ENCODE results near the gene SFN.
"Not testable (repeated sequence)": the region's sequence is repeated elsewhere in the genome, so short reads cannot be mapped to it uniquely, and the experiment has no call there.

The SFN gene

DNA sequence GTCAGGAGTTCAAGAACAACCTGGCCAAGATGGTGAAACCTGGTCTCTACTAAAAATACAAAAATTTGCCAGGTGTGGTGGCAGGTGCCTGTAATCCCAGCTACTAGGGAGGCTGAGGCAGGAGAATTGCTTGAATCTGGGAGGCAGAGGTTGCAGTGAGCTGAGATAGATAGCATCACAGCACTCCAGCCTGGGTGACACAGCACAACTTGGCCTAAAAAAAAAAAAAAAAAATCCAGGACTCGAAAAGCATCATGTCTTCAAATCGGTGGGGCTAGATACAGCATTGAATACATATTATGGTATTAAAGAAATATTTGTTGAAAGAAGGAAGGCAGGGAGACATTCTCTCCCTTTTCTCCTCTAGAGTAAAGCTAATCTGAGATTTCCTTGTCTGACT is 10.1 kb downstream of the SFN start:
- H3K79me2 ChIP-seq (ENCODE audit: control insufficient read depth, insufficient read depth, low read length, unreplicated experiment); H2AFZ ChIP-seq (ENCODE audit: low read length, unreplicated experiment); H3K36me3 ChIP-seq (ENCODE audit: insufficient read depth, low read length); H3K4me1 ChIP-seq (ENCODE audit: control insufficient read depth, insufficient read depth, low read length, unreplicated experiment); H3K4me3 ChIP-seq (ENCODE audit: low read depth, low read length); H3K27ac ChIP-seq (ENCODE audit: low read depth, low read length); H3K27me3 ChIP-seq (ENCODE audit: insufficient read depth, low read length): not testable (repeated sequence)

GRCh38 chr1:26874896-26875295 is 11.9 kb downstream of the SFN start:
- Histone ChIP-seq H3K4me1 (ENCODE audit: control insufficient read depth, insufficient read depth, low read length, unreplicated experiment) (no peaks in the 10 kb centered on the region), H2AFZ (ENCODE audit: low read length, unreplicated experiment) (no peak overlapping the region), H3K27ac (ENCODE audit: low read depth, low read length) (no peak overlapping the region), H3K36me3 (ENCODE audit: insufficient read depth, low read length) (peaks cover 15% of the 10 kb centered on the region; the same call in 1 of the 2 replicates), H3K27me3 (ENCODE audit: insufficient read depth, low read length) (no peaks in the 10 kb centered on the region), H3K79me2 (ENCODE audit: control insufficient read depth, insufficient read depth, low read length, unreplicated experiment) (no peaks in the 10 kb centered on the region), H3K4me3 (ENCODE audit: low read depth, low read length) (no peak overlapping the region)

DNA sequence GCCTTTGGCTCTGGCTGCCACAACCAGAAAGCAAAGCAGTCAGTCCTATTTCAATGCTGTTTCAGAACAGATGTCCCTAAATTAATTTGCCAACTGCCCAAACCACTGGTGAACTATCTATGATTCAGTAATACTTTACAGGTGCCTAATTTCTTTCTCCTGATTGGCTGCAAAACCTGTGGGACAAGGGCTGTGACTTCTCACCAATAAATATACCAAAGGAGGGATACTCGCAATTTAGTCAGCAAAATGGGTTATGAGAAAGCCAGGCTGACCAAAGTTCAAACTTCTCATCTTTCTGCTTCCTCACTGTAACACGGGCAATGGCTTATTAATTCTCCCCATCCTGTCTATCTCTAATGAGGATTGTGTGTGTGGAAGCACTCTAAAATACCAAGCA is 14.4 kb downstream of the SFN start:
- Histone ChIP-seq H3K27me3 (ENCODE audit: insufficient read depth, low read length) (no peaks in the 10 kb centered on the region), H3K4me1 (ENCODE audit: control insufficient read depth, insufficient read depth, low read length, unreplicated experiment) (no peaks in the 10 kb centered on the region), H3K79me2 (ENCODE audit: control insufficient read depth, insufficient read depth, low read length, unreplicated experiment) (no peaks in the 10 kb centered on the region), H2AFZ (ENCODE audit: low read length, unreplicated experiment) (no peak overlapping the region), H3K27ac (ENCODE audit: low read depth, low read length) (no peak overlapping the region), H3K36me3 (ENCODE audit: insufficient read depth, low read length) (peaks cover 23% of the 10 kb centered on the region; the same call in 1 of the 2 replicates), H3K4me3 (ENCODE audit: low read depth, low read length) (no peak overlapping the region)

- Histone ChIP-seq H3K4me3 (ENCODE audit: low read depth, low read length) (no peak overlapping the region), H3K27me3 (ENCODE audit: insufficient read depth, low read length) (no peaks in the 10 kb centered on the region), H3K79me2 (ENCODE audit: control insufficient read depth, insufficient read depth, low read length, unreplicated experiment) (no peaks in the 10 kb centered on the region), H3K27ac (ENCODE audit: low read depth, low read length) (no peak overlapping the region), H2AFZ (ENCODE audit: low read length, unreplicated experiment) (no peak overlapping the region), H3K4me1 (ENCODE audit: control insufficient read depth, insufficient read depth, low read length, unreplicated experiment) (no peaks in the 10 kb centered on the region), H3K36me3 (ENCODE audit: insufficient read depth, low read length) (peaks cover 30% of the 10 kb centered on the region; the same call in 1 of the 2 replicates)
Observed at GRCh38 chr1:26879793-26880192, 16.8 kb downstream of the SFN start.

GRCh38 chr1:26881611-26882010 is 18.7 kb downstream of the SFN start:
- peaks cover 39% of the 10 kb centered on the region; the same call in 1 of the 2 replicates for H3K36me3 ChIP-seq (ENCODE audit: insufficient read depth, low read length)
- not testable (repeated sequence) for H2AFZ ChIP-seq (ENCODE audit: low read length, unreplicated experiment); H3K4me1 ChIP-seq (ENCODE audit: control insufficient read depth, insufficient read depth, low read length, unreplicated experiment); H3K4me3 ChIP-seq (ENCODE audit: low read depth, low read length); H3K79me2 ChIP-seq (ENCODE audit: control insufficient read depth, insufficient read depth, low read length, unreplicated experiment); H3K27me3 ChIP-seq (ENCODE audit: insufficient read depth, low read length); H3K27ac ChIP-seq (ENCODE audit: low read depth, low read length)

- H3K36me3 ChIP-seq (ENCODE audit: insufficient read depth, low read length) = peaks cover 31% of the 10 kb centered on the region; the same call in 1 of the 2 replicates
- no peaks in the 10 kb centered on the region for H3K4me1 ChIP-seq (ENCODE audit: control insufficient read depth, insufficient read depth, low read length, unreplicated experiment)
- H3K4me3 ChIP-seq (ENCODE audit: low read depth, low read length) = no peak overlapping the region
- H3K27me3 ChIP-seq (ENCODE audit: insufficient read depth, low read length) = no peaks in the 10 kb centered on the region
- no peaks in the 10 kb centered on the region for H3K79me2 ChIP-seq (ENCODE audit: control insufficient read depth, insufficient read depth, low read length, unreplicated experiment)
- no peak overlapping the region for H2AFZ ChIP-seq (ENCODE audit: low read length, unreplicated experiment)
- no peak overlapping the region for H3K27ac ChIP-seq (ENCODE audit: low read depth, low read length)
Observed at GRCh38 chr1:26882696-26883463, 19.9 kb downstream of the SFN start.

DNA sequence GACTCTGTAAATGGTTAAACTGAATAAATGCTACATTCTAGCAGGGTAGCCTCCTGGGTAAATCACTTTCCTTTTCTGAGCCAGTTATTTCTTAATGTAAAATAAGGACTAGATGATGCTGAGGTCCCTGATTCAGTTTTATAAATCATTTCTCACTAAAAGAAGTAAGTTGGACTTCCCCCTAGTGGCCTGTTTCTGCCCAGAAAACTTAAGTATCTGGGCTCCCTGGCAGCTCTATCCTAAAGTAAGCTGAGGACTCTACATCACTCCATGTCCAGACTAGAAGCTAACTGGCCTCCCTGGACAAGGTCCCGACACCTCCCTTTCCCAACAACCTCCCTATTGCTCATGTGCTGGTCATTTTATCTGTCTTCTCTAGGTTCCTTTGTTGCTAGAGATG is 24.2 kb downstream of the SFN start:
- no peak overlapping the region for H3K4me3 ChIP-seq (ENCODE audit: low read depth, low read length)
- H3K27ac ChIP-seq (ENCODE audit: low read depth, low read length) = no peak overlapping the region
- H3K79me2 ChIP-seq (ENCODE audit: control insufficient read depth, insufficient read depth, low read length, unreplicated experiment) = peaks cover 20% of the 10 kb centered on the region
- peaks cover 9% of the 10 kb centered on the region for H3K4me1 ChIP-seq (ENCODE audit: control insufficient read depth, insufficient read depth, low read length, unreplicated experiment)
- H2AFZ ChIP-seq (ENCODE audit: low read length, unreplicated experiment) = no peak overlapping the region
- no peaks in the 10 kb centered on the region for H3K27me3 ChIP-seq (ENCODE audit: insufficient read depth, low read length)
- H3K36me3 ChIP-seq (ENCODE audit: insufficient read depth, low read length) = peaks cover 18% of the 10 kb centered on the region; the same call in 1 of the 2 replicates

- Histone ChIP-seq H3K79me2 (ENCODE audit: control insufficient read depth, insufficient read depth, low read length, unreplicated experiment) (peaks cover 20% of the 10 kb centered on the region), H3K4me1 (ENCODE audit: control insufficient read depth, insufficient read depth, low read length, unreplicated experiment) (peaks cover 9% of the 10 kb centered on the region), H2AFZ (ENCODE audit: low read length, unreplicated experiment) (no peak overlapping the region), H3K4me3 (ENCODE audit: low read depth, low read length) (no peak overlapping the region), H3K27ac (ENCODE audit: low read depth, low read length) (no peak overlapping the region), H3K27me3 (ENCODE audit: insufficient read depth, low read length) (no peaks in the 10 kb centered on the region), H3K36me3 (ENCODE audit: insufficient read depth, low read length) (peaks cover 20% of the 10 kb centered on the region; the same call in 1 of the 2 replicates)
Observed at GRCh38 chr1:26888231-26888630, 25.3 kb downstream of the SFN start.

GRCh38 chr1:26889551-26890466 is 26.9 kb downstream of the SFN start, which contains the start of gene GPN2:
Gene GPN2 (minus strand): TSS chr1:26890283. CDS start chr1:26890096, 187 bp downstream.
- Histone ChIP-seq H3K79me2 (ENCODE audit: control insufficient read depth, insufficient read depth, low read length, unreplicated experiment) (peaks cover 20% of the 10 kb centered on the region), H3K4me1 (ENCODE audit: control insufficient read depth, insufficient read depth, low read length, unreplicated experiment) (peaks cover 9% of the 10 kb centered on the region), H3K27ac (ENCODE audit: low read depth, low read length) (peak within 1 kb of the TSS; percentile 69), H3K4me3 (ENCODE audit: low read depth, low read length) (peak within 1 kb of the TSS; percentile 94), H3K27me3 (ENCODE audit: insufficient read depth, low read length) (no peaks in the 10 kb centered on the region), H3K36me3 (ENCODE audit: insufficient read depth, low read length) (peaks cover 15% of the 10 kb centered on the region; the same call in 1 of the 2 replicates), H2AFZ (ENCODE audit: low read length, unreplicated experiment) (peak within 1 kb of the TSS; percentile 72)

DNA sequence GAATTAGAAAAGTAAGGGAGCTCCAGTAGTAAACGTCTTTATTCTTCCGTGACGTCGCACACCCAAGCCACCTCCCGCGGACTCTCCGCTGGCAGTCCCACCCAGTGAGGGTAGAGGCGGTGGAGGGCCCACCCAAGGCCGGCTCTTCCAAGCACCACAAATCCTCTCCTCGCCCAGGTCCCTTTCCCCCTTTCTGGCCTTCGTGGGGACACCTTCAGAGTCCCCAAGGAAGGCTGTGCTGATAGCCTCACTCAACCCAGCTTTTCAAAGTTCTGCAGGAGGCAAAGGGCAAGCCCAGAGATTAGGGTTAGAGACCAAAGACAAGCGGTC is 27.5 kb downstream of the SFN start:
- H3K27ac ChIP-seq (ENCODE audit: low read depth, low read length) = peak overlapping the region; percentile 69; the same call in 1 of the 2 replicates
- H3K4me1 ChIP-seq (ENCODE audit: control insufficient read depth, insufficient read depth, low read length, unreplicated experiment) = peaks cover 9% of the 10 kb centered on the region
- H2AFZ ChIP-seq (ENCODE audit: low read length, unreplicated experiment) = peak overlapping the region; percentile 72
- peak overlapping the region; percentile 94 for H3K4me3 ChIP-seq (ENCODE audit: low read depth, low read length)
- no peaks in the 10 kb centered on the region for H3K27me3 ChIP-seq (ENCODE audit: insufficient read depth, low read length)
- H3K36me3 ChIP-seq (ENCODE audit: insufficient read depth, low read length) = peaks cover 9% of the 10 kb centered on the region; the same call in 1 of the 2 replicates
- H3K79me2 ChIP-seq (ENCODE audit: control insufficient read depth, insufficient read depth, low read length, unreplicated experiment) = peaks cover 20% of the 10 kb centered on the region
